Measurements from ENCODE around the gene CARNS1. TPM values are rescaled to one million over a fixed set of nuclear protein-coding genes. Genes with fewer than 3 reads are reported as not detected.

Gene CARNS1
- total RNA-seq, 1 experiment from 2014 or later, result 1.3 TPM

- DNase-seq (ENCODE audit: low spot score), result no peak
- TF ChIP-seq NFATC4 (CRISPR knock-in tag; IDR thresholded peaks at IDR 0.05) (no peak), ZNF263 (CRISPR knock-in tag; IDR thresholded peaks at IDR 0.05; ENCODE audit: low read depth) (0 out of 2 replicates have a peak, but pooled peaks have one; percentile 26)
- POLR2A ChIA-PET, result interaction anchor here (0.6 to 2.2 kb wide), 6 partner anchors 24 to 46 kb away, joined by 3 to 7 read pairs (median 4); partner anchors contain the start of genes PPP1CA and RAD9A
Measured at GRCh38 chr11:67438158-67438902, 22.9 kb downstream of the CARNS1 start.

GRCh38 chr11:67439321-67440228 is 24.1 kb downstream of the CARNS1 start:
- no peak for TF ChIP-seq IRF1 (CRISPR knock-in tag; IDR thresholded peaks at IDR 0.05)
- TF ChIP-seq ZNF121 (CRISPR knock-in tag; IDR thresholded peaks at IDR 0.05), result no peak
- TF ChIP-seq E2F4 (CRISPR knock-in tag; IDR thresholded peaks at IDR 0.05; ENCODE audit: borderline replicate concordance, low read depth), result no peak
- no peak for TF ChIP-seq GABPB1 (CRISPR knock-in tag; IDR thresholded peaks at IDR 0.05)
- TF ChIP-seq NR2C2 (CRISPR knock-in tag; IDR thresholded peaks at IDR 0.05), result no peak
- no peak for TF ChIP-seq GRHL2 (CRISPR knock-in tag; IDR thresholded peaks at IDR 0.05; ENCODE audit: insufficient replicate concordance, severe bottlenecking)
- no peak for TF ChIP-seq ZMAT4 (CRISPR knock-in tag; IDR thresholded peaks at IDR 0.05)
- no peak for TF ChIP-seq ZNF671 (CRISPR knock-in tag; IDR thresholded peaks at IDR 0.05)
- TF ChIP-seq TP53 (CRISPR knock-in tag; IDR thresholded peaks at IDR 0.05), result no peak
- no peak for TF ChIP-seq ZNF396 (CRISPR knock-in tag; IDR thresholded peaks at IDR 0.05; ENCODE audit: borderline replicate concordance)
- peak; percentile 55 for DNase-seq (ENCODE audit: low spot score)

More at GRCh38 chr11:67438158-67438902, 22.9 kb downstream of the CARNS1 start:
- H3K36me3 Mint-ChIP-seq, result no peaks in the 10 kb centered on the region
- ATAC-seq, result no peak
- peaks cover 16% of the 10 kb centered on the region for H3K4me1 Mint-ChIP-seq
- H3K27me3 Mint-ChIP-seq (ENCODE audit: low read depth), result no peaks in the 10 kb centered on the region
- H3K9me3 Mint-ChIP-seq, result no peaks in the 10 kb centered on the region
- CTCF ChIA-PET, result interaction anchor here (0.6 to 4.2 kb wide), 4 partner anchors 8 to 37 kb away, joined by 3 to 31 read pairs (median 4); partner anchors contain the start of genes PPP1CA and RPS6KB2
- H3K27ac Mint-ChIP-seq, result no peak overlapping the region; the same call in 1 of the 2 replicates
- H3K4me3 Mint-ChIP-seq, result no peak overlapping the region

GRCh38 chr11:67440229-67441097 is 25.0 kb downstream of the CARNS1 start:
- ChIA-PET CTCF (interaction anchor here (0.6 to 1.4 kb wide), 3 partner anchors 10 to 44 kb away, joined by 3 to 4 read pairs (median 3); no protein-coding TSS in a partner anchor), POLR2A (interaction anchor here (0.6 to 1.2 kb wide), 2 partner anchors 20 to 39 kb away, joined by 4 to 5 read pairs; partner anchors contain the start of gene PPP1CA)
- DNase-seq (ENCODE audit: low spot score) (no peak), ATAC-seq (no peak)
- no peaks in the 10 kb centered on the region for H3K27me3 Mint-ChIP-seq (ENCODE audit: low read depth)
- H3K4me3 Mint-ChIP-seq, result no peak overlapping the region
- no peaks in the 10 kb centered on the region for H3K36me3 Mint-ChIP-seq
- no peak for TF ChIP-seq KAT7 (CRISPR knock-in tag; IDR thresholded peaks at IDR 0.05; ENCODE audit: borderline replicate concordance)
- TF ChIP-seq PREB (CRISPR knock-in tag; IDR thresholded peaks at IDR 0.05; ENCODE audit: borderline replicate concordance), result no peak
- TF ChIP-seq ZNF425 (CRISPR knock-in tag; conservative IDR thresholded peaks at IDR 0.05), result no peak
- no peak for TF ChIP-seq RELA (CRISPR knock-in tag; IDR thresholded peaks at IDR 0.05; ENCODE audit: borderline replicate concordance)
- TF ChIP-seq OVOL2 (CRISPR knock-in tag; IDR thresholded peaks at IDR 0.05; ENCODE audit: borderline replicate concordance), result no peak
- H3K27ac Mint-ChIP-seq, result no peak overlapping the region
- H3K9me3 Mint-ChIP-seq, result no peaks in the 10 kb centered on the region
- peaks cover 19% of the 10 kb centered on the region for H3K4me1 Mint-ChIP-seq

More at GRCh38 chr11:67439321-67440228, 24.1 kb downstream of the CARNS1 start:
- no peaks in the 10 kb centered on the region for H3K27me3 Mint-ChIP-seq (ENCODE audit: low read depth)
- no peaks in the 10 kb centered on the region for H3K36me3 Mint-ChIP-seq
- H3K27ac Mint-ChIP-seq, result peak overlapping the region; percentile 77; the same call in 1 of the 2 replicates
- CTCF ChIA-PET, result interaction anchor here (0.9 to 4.2 kb wide), 5 partner anchors 10 to 43 kb away, joined by 3 to 31 read pairs (median 4); partner anchors contain the start of genes GPR152 and PPP1CA
- H3K9me3 Mint-ChIP-seq, result no peaks in the 10 kb centered on the region
- no peak overlapping the region for H3K4me3 Mint-ChIP-seq
- H3K4me1 Mint-ChIP-seq, result peaks cover 16% of the 10 kb centered on the region
- POLR2A ChIA-PET, result interaction anchor here (1.6 to 1.7 kb wide), 2 partner anchors 38 to 48 kb away, joined by 4 to 6 read pairs; partner anchors contain the start of genes PPP1CA and RAD9A
- peak; percentile 7 for ATAC-seq

Data from WTC11 (cell line).